ENCODE results near the gene RPS18. TPM values are rescaled to one million over a fixed set of nuclear protein-coding genes. Genes with fewer than 3 reads are reported as not detected.

RPS18 gene
- total and polyA plus RNA-seq, 2 of the 13 experiments (the other 11 are each of a cell fraction or from before 2014, with no cell fraction given) = 3,896 to 5,806 TPM

- TF ChIP-seq, protein P1, sequence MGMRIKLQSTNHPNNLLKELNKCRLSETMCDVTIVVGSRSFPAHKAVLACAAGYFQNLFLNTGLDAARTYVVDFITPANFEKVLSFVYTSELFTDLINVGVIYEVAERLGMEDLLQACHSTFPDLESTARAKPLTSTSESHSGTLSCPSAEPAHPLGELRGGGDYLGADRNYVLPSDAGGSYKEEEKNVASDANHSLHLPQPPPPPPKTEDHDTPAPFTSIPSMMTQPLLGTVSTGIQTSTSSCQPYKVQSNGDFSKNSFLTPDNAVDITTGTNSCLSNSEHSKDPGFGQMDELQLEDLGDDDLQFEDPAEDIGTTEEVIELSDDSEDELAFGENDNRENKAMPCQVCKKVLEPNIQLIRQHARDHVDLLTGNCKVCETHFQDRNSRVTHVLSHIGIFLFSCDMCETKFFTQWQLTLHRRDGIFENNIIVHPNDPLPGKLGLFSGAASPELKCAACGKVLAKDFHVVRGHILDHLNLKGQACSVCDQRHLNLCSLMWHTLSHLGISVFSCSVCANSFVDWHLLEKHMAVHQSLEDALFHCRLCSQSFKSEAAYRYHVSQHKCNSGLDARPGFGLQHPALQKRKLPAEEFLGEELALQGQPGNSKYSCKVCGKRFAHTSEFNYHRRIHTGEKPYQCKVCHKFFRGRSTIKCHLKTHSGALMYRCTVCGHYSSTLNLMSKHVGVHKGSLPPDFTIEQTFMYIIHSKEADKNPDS (CRISPR knock-in tag; IDR thresholded peaks at IDR 0.05) = no peak
- TF ChIP-seq TFDP1 (CRISPR knock-in tag; IDR thresholded peaks at IDR 0.05; ENCODE audit: borderline replicate concordance) (no peak), NFIB (CRISPR knock-in tag; IDR thresholded peaks at IDR 0.05; ENCODE audit: borderline replicate concordance) (no peak), ZKSCAN8 (CRISPR knock-in tag; IDR thresholded peaks at IDR 0.05; ENCODE audit: borderline replicate concordance) (no peak), ZBTB42 (CRISPR knock-in tag; IDR thresholded peaks at IDR 0.05) (no peak), TCF7 (IDR thresholded peaks at IDR 0.05; ENCODE audit: low read depth) (no peak), ZNF280D (CRISPR knock-in tag; IDR thresholded peaks at IDR 0.05) (no peak), RFXANK (CRISPR knock-in tag; IDR thresholded peaks at IDR 0.05) (no peak), NCOA5 (CRISPR knock-in tag; IDR thresholded peaks at IDR 0.05) (no peak), RBFOX2 (IDR thresholded peaks at IDR 0.05; ENCODE audit: low read depth, low read length) (peak; percentile 67), ERF (CRISPR knock-in tag; IDR thresholded peaks at IDR 0.05) (peak; percentile 54; the same call in 1 of the 2 replicates), ZNF10 (CRISPR knock-in tag; IDR thresholded peaks at IDR 0.05; ENCODE audit: borderline replicate concordance, low read depth) (no peak), MEIS1 (CRISPR knock-in tag; IDR thresholded peaks at IDR 0.05; ENCODE audit: borderline replicate concordance) (no peak), NR3C1 (CRISPR knock-in tag; IDR thresholded peaks at IDR 0.05) (no peak), AGO2 (optimal IDR thresholded peaks at IDR 0.05; ENCODE audit: low read depth, low read length) (peak; percentile 40), YEATS2 (CRISPR knock-in tag; IDR thresholded peaks at IDR 0.05; ENCODE audit: borderline replicate concordance) (no peak), ZNF674 (CRISPR knock-in tag; IDR thresholded peaks at IDR 0.05; ENCODE audit: low read depth) (no peak), ZNF274 (CRISPR knock-in tag; IDR thresholded peaks at IDR 0.05) (no peak), ZBTB20 (CRISPR knock-in tag; IDR thresholded peaks at IDR 0.05; ENCODE audit: borderline replicate concordance, low read depth) (no peak; the same call in 1 of the 2 replicates), STAT5B (CRISPR knock-in tag; IDR thresholded peaks at IDR 0.05) (no peak)
- TF ChIP-seq, protein P2, sequence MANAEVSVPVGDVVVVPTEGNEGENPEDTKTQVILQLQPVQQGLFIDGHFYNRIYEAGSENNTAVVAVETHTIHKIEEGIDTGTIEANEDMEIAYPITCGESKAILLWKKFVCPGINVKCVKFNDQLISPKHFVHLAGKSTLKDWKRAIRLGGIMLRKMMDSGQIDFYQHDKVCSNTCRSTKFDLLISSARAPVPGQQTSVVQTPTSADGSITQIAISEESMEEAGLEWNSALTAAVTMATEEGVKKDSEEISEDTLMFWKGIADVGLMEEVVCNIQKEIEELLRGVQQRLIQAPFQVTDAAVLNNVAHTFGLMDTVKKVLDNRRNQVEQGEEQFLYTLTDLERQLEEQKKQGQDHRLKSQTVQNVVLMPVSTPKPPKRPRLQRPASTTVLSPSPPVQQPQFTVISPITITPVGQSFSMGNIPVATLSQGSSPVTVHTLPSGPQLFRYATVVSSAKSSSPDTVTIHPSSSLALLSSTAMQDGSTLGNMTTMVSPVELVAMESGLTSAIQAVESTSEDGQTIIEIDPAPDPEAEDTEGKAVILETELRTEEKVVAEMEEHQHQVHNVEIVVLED (CRISPR knock-in tag; IDR thresholded peaks at IDR 0.05; ENCODE audit: borderline replicate concordance) = 0 out of 2 replicates have a peak, but pooled peaks have one; percentile 29
- TF ChIP-seq, protein P3, sequence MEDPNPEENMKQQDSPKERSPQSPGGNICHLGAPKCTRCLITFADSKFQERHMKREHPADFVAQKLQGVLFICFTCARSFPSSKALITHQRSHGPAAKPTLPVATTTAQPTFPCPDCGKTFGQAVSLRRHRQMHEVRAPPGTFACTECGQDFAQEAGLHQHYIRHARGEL (CRISPR knock-in tag; IDR thresholded peaks at IDR 0.05) = no peak
Observed at GRCh38 chr6:33317669-33318425, 46.0 kb downstream of the RPS18 start, which contains the start of gene ZBTB22 (continued).

Measured in HepG2 (cell line).